CD14-positive monocyte (primary cell): ENCODE data around the gene GALNS. TPM values are rescaled to one million over a fixed set of nuclear protein-coding genes. Genes with fewer than 3 reads are reported as not detected.

Experiments
- DNase-seq, 3 donors: peaks; one replicate each; pipeline ENCODE4 v3.0.0-alpha.2; 2011 to 2022
- H2AFZ ChIP-seq: 2 replicates; pipeline ENCODE4 v1.6.0; 2012; ENCODE audit warnings: mild to moderate bottlenecking, low read depth, low read length, inconsistent platforms; ENCODE audit not compliant: insufficient read depth, poor library complexity, severe bottlenecking
- H3K27ac ChIP-seq, 2 donors: 1 replicate in 1 of 2; 2 replicates in 1 of 2; pipeline ENCODE4 v1.5.1; 2012 to 2013; ENCODE audit warnings: low read length in 2 of 2, control low read depth in 1 of 2, inconsistent platforms in 1 of 2, low read depth in 1 of 2, mild to moderate bottlenecking in 1 of 2
- H3K27me3 ChIP-seq, 2 donors: one replicate each; pipeline versions ENCODE4 v1.6.0 to v1.6.1; 2011 to 2013; ENCODE audit warnings: low read length in 2 of 2; ENCODE audit not compliant: control insufficient read depth in 2 of 2, insufficient read depth in 2 of 2
- H3K36me3 ChIP-seq, 2 donors: replicated peaks in 1 of 2; 1 replicate in 1 of 2; 2 replicates in 1 of 2; pipeline versions ENCODE4 v1.5.1 to v1.6.1; 2012 to 2013; ENCODE audit warnings: low read length in 2 of 2, control low read depth in 1 of 2, inconsistent platforms in 1 of 2, mild to moderate bottlenecking in 1 of 2; ENCODE audit not compliant: insufficient read depth in 2 of 2, control insufficient read depth in 1 of 2
- H3K4me1 ChIP-seq, 2 donors: 1 replicate in 1 of 2; 2 replicates in 1 of 2; pipeline versions ENCODE4 v1.5.1 to v1.6.1; 2012 to 2013; ENCODE audit warnings: low read length in 2 of 2, control low read depth in 1 of 2, inconsistent platforms in 1 of 2, mild to moderate bottlenecking in 1 of 2, moderate library complexity in 1 of 2; ENCODE audit not compliant: insufficient read depth in 2 of 2, control insufficient read depth in 1 of 2
- H3K4me2 ChIP-seq: replicated peaks from 2 replicates; pipeline ENCODE3; 2012; ENCODE audit warnings: low read length, moderate library complexity, mild to moderate bottlenecking; ENCODE audit not compliant: poor library complexity, severe bottlenecking; ENCODE audit errors: extremely low read depth
- H3K4me3 ChIP-seq, 3 experiments: fragments of 200-600 bp in 1 of 3; sonication (generic) in 1 of 3; replicated peaks in 1 of 3; 1 replicate in 2 of 3; 2 replicates in 1 of 3; pipeline ENCODE4 v1.5.1; 2011 to 2013; ENCODE audit warnings: low read length in 3 of 3, mild to moderate bottlenecking in 3 of 3, control low read depth in 2 of 3, low read depth in 2 of 3, inconsistent platforms in 1 of 3, moderate library complexity in 1 of 3
- H3K79me2 ChIP-seq: 2 replicates; pipeline ENCODE4 v1.6.0; 2012; ENCODE audit warnings: mild to moderate bottlenecking, control low read depth, inconsistent platforms, low read length, moderate library complexity; ENCODE audit not compliant: insufficient read depth
- H3K9ac ChIP-seq: 2 replicates; pipeline ENCODE4 v1.6.0; 2017; ENCODE audit warnings: low read length, mild to moderate bottlenecking; ENCODE audit not compliant: insufficient read depth, poor library complexity, severe bottlenecking
- H3K9me3 ChIP-seq, 2 donors: replicated peaks in 1 of 2; 1 replicate in 1 of 2; 2 replicates in 1 of 2; pipeline versions ENCODE4 v1.5.1 to v1.6.1; 2012 to 2013; ENCODE audit warnings: low read length in 2 of 2, control low read depth in 1 of 2; ENCODE audit not compliant: control insufficient read depth in 1 of 2, insufficient read depth in 1 of 2
- H4K20me1 ChIP-seq: 2 replicates; pipeline ENCODE4 v1.6.0; 2012; ENCODE audit warnings: mild to moderate bottlenecking, low read length, control low read depth, moderate library complexity; ENCODE audit not compliant: insufficient read depth
- H3K27ac Mint-ChIP-seq, 7 donors: one replicate each; pipeline ENCODE4 v1.8.0; 2020; ENCODE audit warnings: mild to moderate bottlenecking in 7 of 7, mixed read lengths in 7 of 7, moderate library complexity in 6 of 7, inconsistent platforms in 2 of 7
- H3K27me3 Mint-ChIP-seq, 3 donors: one replicate each; pipeline ENCODE4 v1.8.0; 2021 to 2022; ENCODE audit warnings: low read depth in 3 of 3, mild to moderate bottlenecking in 3 of 3, mixed read lengths in 3 of 3, moderate library complexity in 3 of 3, inconsistent platforms in 1 of 3
- H3K36me3 Mint-ChIP-seq, 2 donors: one replicate each; pipeline ENCODE4 v1.8.0; 2020; ENCODE audit warnings: mixed read lengths in 2 of 2, inconsistent platforms in 1 of 2, mild to moderate bottlenecking in 1 of 2
- H3K4me1 Mint-ChIP-seq: one replicate; pipeline ENCODE4 v1.8.0; 2020; ENCODE audit warnings: mild to moderate bottlenecking, mixed read lengths
- H3K4me3 Mint-ChIP-seq, 2 donors: one replicate each; pipeline ENCODE4 v1.8.0; 2020; ENCODE audit warnings: mild to moderate bottlenecking in 2 of 2, mixed read lengths in 2 of 2, moderate library complexity in 1 of 2
- H3K9me3 Mint-ChIP-seq, 7 donors: one replicate each; pipeline ENCODE4 v1.8.0; 2020 to 2022; ENCODE audit warnings: mixed read lengths in 7 of 7, mild to moderate bottlenecking in 6 of 7, moderate library complexity in 6 of 7, inconsistent platforms in 2 of 7
- CTCF ChIP-seq: fragments of 200-600 bp; IDR thresholded peaks from one replicate; pipeline ENCODE4 v1.8.0; 2022; ENCODE audit warnings: antibody characterized with exemption, mild to moderate bottlenecking
- WGBS: methylation state at CpG from one replicate; pipeline ENCODE4 v1.1.5; 2013; ENCODE audit warnings: missing lambda C conversion rate; ENCODE audit not compliant: insufficient coverage; 5-methylcytosine and 5-hydroxymethylcytosine counted together
- intact Hi-C, 2 donors: fragments of 100-400 bp; cut with micrococcal nuclease; formaldehyde crosslinking; loops; one replicate each; pipeline versions ENCODE4 v1.15.0 to v1.15.1; 2023
- polyA plus RNA-seq, 3 donors: library from polyadenylated mRNA; depleted of rRNA in 1 of 3; unstranded in 2 of 3; stranded (reverse) in 1 of 3; fragments of 300-500 nt in 2 of 3; fragments of >200 nt in 1 of 3; fragmentation: Illumina TruSeq in 2 of 3; gene quantifications; 1 replicate in 2 of 3; 2 replicates in 1 of 3; pipeline ENCODE4 v1.2.3, GENCODE V29; 2012 to 2021

The GALNS gene
- polyA plus RNA-seq, 3 donors: 20.2 to 34.4 (median 32.2) TPM

- intact Hi-C loops: loop anchor here in 1 of 2 donors (10.0 kb wide), 1 partner anchor 400 kb away; the partner anchor contains the start of gene ZNF778
- H3K9ac ChIP-seq: no peak overlapping the region
- no peak for TF ChIP-seq CTCF
- no peak overlapping the region for H2AFZ ChIP-seq
- H3K9me3 ChIP-seq: no peaks in the 10 kb centered on the region
- Mint-ChIP-seq H3K4me3 (no peak overlapping the region), H3K27ac (no peak overlapping the region), H3K4me1 (peaks cover 18% of the 10 kb centered on the region), H3K36me3 (peaks cover under 1 to 15% of the 10 kb centered on the region in 2 donors), H3K9me3 (peaks cover 0 to 3% (median 0%) of the 10 kb centered on the region in 7 donors), H3K27me3 (no peaks in the 10 kb centered on the region)
- peaks cover 14% of the 10 kb centered on the region for H3K79me2 ChIP-seq
- no peak overlapping the region for H3K4me2 ChIP-seq
- 97% methylated on average over 8 of the region's 10 CpGs for WGBS
- no peaks in the 10 kb centered on the region for H3K27me3 ChIP-seq
- H3K27ac ChIP-seq: no peak overlapping the region
- peaks cover 27% of the 10 kb centered on the region for H4K20me1 ChIP-seq
- H3K4me1 ChIP-seq: peaks cover 28 to 31% of the 10 kb centered on the region in 2 donors
- DNase-seq: no peak
- H3K36me3 ChIP-seq: peaks cover 0 to 2% of the 10 kb centered on the region in 2 donors
- H3K4me3 ChIP-seq: no peak overlapping the region
Observed at GRCh38 chr16:88815227-88815626, 41.5 kb downstream of the GALNS start.

GRCh38 chr16:88814144-88814502 is 42.6 kb downstream of the GALNS start:
- intact Hi-C loops: loop anchor here in 1 of 2 donors (10.0 kb wide), 1 partner anchor 401 kb away; the partner anchor contains the start of gene ZNF778
- Histone ChIP-seq H4K20me1 (peaks cover 38% of the 10 kb centered on the region), H3K9me3 (no peaks in the 10 kb centered on the region), H2AFZ (no peak overlapping the region), H3K4me2 (no peak overlapping the region), H3K4me1 (peaks cover 35 to 42% of the 10 kb centered on the region in 2 donors), H3K27ac (no peak overlapping the region), H3K9ac (no peak overlapping the region), H3K27me3 (no peaks in the 10 kb centered on the region), H3K4me3 (no peak overlapping the region), H3K79me2 (peaks cover 25% of the 10 kb centered on the region), H3K36me3 (peaks cover 6 to 7% of the 10 kb centered on the region in 2 donors)
- no peak for TF ChIP-seq CTCF
- Mint-ChIP-seq H3K27ac (no peak overlapping the region), H3K4me1 (peaks cover 27% of the 10 kb centered on the region), H3K9me3 (peaks cover 0 to 3% (median 0%) of the 10 kb centered on the region in 7 donors), H3K27me3 (peaks cover 0 to 2% (median 0%) of the 10 kb centered on the region in 3 donors), H3K36me3 (peaks cover 9 to 23% of the 10 kb centered on the region in 2 donors), H3K4me3 (no peak overlapping the region)
- no peak for DNase-seq
- 95% methylated on average over 12 of the region's 13 CpGs for WGBS
